Body of pancreas (tissue), 4 donors: ENCODE measurements around the gene COL3A1. TPM values are rescaled to one million over a fixed set of nuclear protein-coding genes. Genes with fewer than 3 reads are reported as not detected.

Experiments
- ATAC-seq: fragments of 150-250 bp; one replicate; pipeline ENCODE4 v1.9.1; 2016
- DNase-seq, 4 donors: peaks; one replicate each; pipeline ENCODE4 v3.0.0-alpha.2; 2019
- H3K27ac ChIP-seq, 4 donors: fragments of 200-600 bp; sonication (generic); 1 replicate in 3 of 4; 2 replicates in 1 of 4; pipeline versions ENCODE4 v1.5.1 to v1.6.1; 2016 to 2019; ENCODE audit warnings: mild to moderate bottlenecking in 1 of 4, mixed read lengths in 1 of 4, moderate library complexity in 1 of 4
- H3K27me3 ChIP-seq, 2 donors: fragments of 200-600 bp; sonication (generic); one replicate each; pipeline ENCODE4 v1.6.0; 2016; ENCODE audit warnings: mild to moderate bottlenecking in 1 of 2
- H3K36me3 ChIP-seq, 2 donors: fragments of 200-600 bp; sonication (generic); replicated peaks in 1 of 2; 2 replicates each; pipeline ENCODE4 v1.5.1; 2016; ENCODE audit warnings: low read depth in 2 of 2; ENCODE audit not compliant: insufficient read depth in 1 of 2
- H3K4me1 ChIP-seq: fragments of 200-600 bp; sonication (generic); one replicate; pipeline ENCODE4 v1.6.0; 2016
- H3K4me3 ChIP-seq, 2 donors: fragments of 200-600 bp; sonication (generic); 1 replicate in 1 of 2; 2 replicates in 1 of 2; pipeline ENCODE4 v1.5.1; 2016 to 2019
- H3K9me3 ChIP-seq, 3 donors: fragments of 200-600 bp; sonication (generic); 1 replicate in 2 of 3; 2 replicates in 1 of 3; pipeline ENCODE4 v1.5.1; 2016
- CTCF ChIP-seq, 7 experiments: fragments of 450-650 bp in 4 of 7; fragments of 200-600 bp in 3 of 7; sonication (generic) in 3 of 7; IDR thresholded peaks; one replicate each; pipeline ENCODE4 v1.5.1; 2016 to 2019; ENCODE audit warnings: antibody characterized with exemption in 7 of 7
- POLR2A ChIP-seq, 3 donors: fragments of 450-650 bp; IDR thresholded peaks; one replicate each; pipeline ENCODE4 v1.6.1; 2016; ENCODE audit warnings: antibody characterized with exemption in 3 of 3, mild to moderate bottlenecking in 2 of 3
- WGBS, 2 donors: methylation state at CpG; one replicate each; pipeline ENCODE4 v1.1.5; 2017; 5-methylcytosine and 5-hydroxymethylcytosine counted together
- intact Hi-C: fragments of 100-400 bp; cut with DNase I; formaldehyde crosslinking; loops from one replicate; pipeline ENCODE4 v1.15.1; 2023
- total RNA-seq, 2 donors: library from RNA; depleted of rRNA; stranded (reverse); fragments of >200 nt; gene quantifications; one replicate each; pipeline ENCODE4 v1.1.0, GENCODE V29; 2016

Gene COL3A1
- total RNA-seq, 2 donors from 2014 or later, result 54.7 to 77.5 TPM

GRCh38 chr2:188966079-188966571 lies 8.0 kb upstream of the COL3A1 start:
- DNase-seq (no peak), ATAC-seq (no peak)
- no peaks in the 10 kb centered on the region for H3K27me3 ChIP-seq
- WGBS, 2 donors, result 77 to 80% methylated on average over 4 of the region's 4 CpGs
- no peaks in the 10 kb centered on the region for H3K36me3 ChIP-seq
- no peak overlapping the region for H3K4me3 ChIP-seq
- TF ChIP-seq POLR2A (IDR thresholded peaks at IDR 0.05) (no peak), CTCF (IDR thresholded peaks at IDR 0.05) (no peak)
- intact Hi-C loops, result no loop called here
- peaks cover 10% of the 10 kb centered on the region for H3K4me1 ChIP-seq
- H3K9me3 ChIP-seq, result no peaks in the 10 kb centered on the region
- H3K27ac ChIP-seq, result no peak overlapping the region

- Histone ChIP-seq H3K4me3 (no peak overlapping the region), H3K4me1 (peaks cover 10% of the 10 kb centered on the region), H3K9me3 (no peaks in the 10 kb centered on the region), H3K36me3 (no peaks in the 10 kb centered on the region), H3K27me3 (no peaks in the 10 kb centered on the region), H3K27ac (no peak overlapping the region)
- DNase-seq (no peak), ATAC-seq (no peak)
- TF ChIP-seq POLR2A (IDR thresholded peaks at IDR 0.05), result no peak
- no peak for TF ChIP-seq CTCF (IDR thresholded peaks at IDR 0.05)
- 85 to 95% methylated on average over 3 of the region's 3 CpGs for WGBS, 2 donors
- intact Hi-C loops, result no loop called here
Observed at GRCh38 chr2:188966728-188967440, 7.3 kb upstream of the COL3A1 start.

DNA sequence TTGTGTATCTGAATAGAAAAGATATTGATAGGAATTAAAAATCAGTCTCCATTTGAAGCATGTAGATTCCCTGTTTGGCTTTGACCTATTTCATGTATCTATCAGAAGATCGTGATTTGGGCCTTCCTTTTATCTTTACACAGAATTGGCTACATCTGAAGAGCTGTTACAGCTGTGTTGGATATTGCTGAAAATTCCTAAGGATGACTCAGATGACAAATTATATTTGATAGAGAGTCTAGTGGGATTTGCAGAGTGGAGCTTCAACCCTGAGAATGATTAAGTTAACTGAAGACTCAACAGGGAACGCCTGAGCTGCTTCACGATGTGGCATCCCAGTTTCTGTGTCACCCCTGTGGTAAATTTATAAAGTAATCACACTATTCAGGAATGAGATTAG lies 4.9 kb upstream of the COL3A1 start:
- Histone ChIP-seq H3K27ac (no peak overlapping the region), H3K4me1 (peaks cover 10% of the 10 kb centered on the region), H3K36me3 (no peaks in the 10 kb centered on the region), H3K4me3 (no peak overlapping the region), H3K27me3 (no peaks in the 10 kb centered on the region), H3K9me3 (no peaks in the 10 kb centered on the region)
- TF ChIP-seq CTCF (IDR thresholded peaks at IDR 0.05) (no peak), POLR2A (IDR thresholded peaks at IDR 0.05) (no peak)
- intact Hi-C loops, result no loop called here
- DNase-seq, result no peak
- WGBS, 2 donors, result 83 to 88% methylated on average over 3 of the region's 3 CpGs
- no peak for ATAC-seq

DNA sequence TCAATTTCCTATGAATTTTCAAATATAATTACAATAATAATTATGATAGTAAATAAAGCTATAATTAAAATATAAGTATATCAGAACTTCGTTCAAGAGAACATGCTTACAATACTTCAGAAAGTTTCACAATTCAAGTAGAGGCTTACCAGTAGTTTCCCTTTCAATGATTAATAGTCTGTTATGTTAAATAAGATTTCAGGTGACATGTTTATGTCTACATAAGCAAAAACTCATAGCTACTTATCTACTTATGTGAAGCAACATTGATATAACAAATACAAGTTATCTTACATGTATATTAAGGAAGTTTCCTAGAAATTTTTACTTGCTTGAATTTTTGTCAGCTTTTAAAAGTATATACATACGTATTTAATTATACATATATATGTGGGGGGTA lies 4.5 kb upstream of the COL3A1 start:
- DNase-seq, result no peak
- Histone ChIP-seq H3K4me1 (peaks cover 10% of the 10 kb centered on the region), H3K9me3 (no peaks in the 10 kb centered on the region), H3K27me3 (no peaks in the 10 kb centered on the region), H3K27ac (no peak overlapping the region), H3K36me3 (no peaks in the 10 kb centered on the region), H3K4me3 (no peak overlapping the region)
- no peak for ATAC-seq
- TF ChIP-seq CTCF (IDR thresholded peaks at IDR 0.05) (no peak), POLR2A (IDR thresholded peaks at IDR 0.05) (no peak)
- intact Hi-C loops, result no loop called here
- WGBS, 2 donors, result 88 to 91% methylated on average over 2 of the region's 2 CpGs

DNA sequence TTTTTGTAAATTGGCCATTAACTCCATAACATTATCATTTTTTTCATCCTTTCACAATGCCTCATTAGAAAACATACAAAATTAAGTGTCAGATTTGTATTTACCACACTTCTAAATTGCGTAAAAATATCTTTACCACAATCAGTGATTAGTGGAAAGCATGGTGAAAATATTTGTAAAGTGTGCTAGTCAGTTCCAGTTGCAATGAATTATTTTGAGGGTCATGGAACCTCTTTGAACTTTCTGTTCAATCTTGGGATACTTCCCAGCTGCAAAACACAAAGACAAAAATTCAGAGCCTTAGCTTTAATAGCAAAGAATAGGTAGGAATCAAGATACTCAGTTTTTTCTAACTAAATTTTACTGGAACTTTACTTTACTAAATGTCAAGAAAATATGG lies 4.0 kb upstream of the COL3A1 start:
- Histone ChIP-seq H3K4me1 (peaks cover 7% of the 10 kb centered on the region), H3K27ac (no peak overlapping the region), H3K27me3 (no peaks in the 10 kb centered on the region), H3K36me3 (no peaks in the 10 kb centered on the region), H3K9me3 (no peaks in the 10 kb centered on the region), H3K4me3 (no peak overlapping the region)
- intact Hi-C loops, result no loop called here
- WGBS, 2 donors, result 53 to 57% methylated on average over 1 of the region's 1 CpG
- ATAC-seq (no peak), DNase-seq (no peak)
- TF ChIP-seq CTCF (IDR thresholded peaks at IDR 0.05) (no peak), POLR2A (IDR thresholded peaks at IDR 0.05) (no peak)
